Adipose tissue (tissue), 3 donors: Measurements from ENCODE around the gene TMEM86A. TPM values are rescaled to one million over a fixed set of nuclear protein-coding genes. Genes with fewer than 3 reads are reported as not detected.

Experiments
- H3K27ac ChIP-seq: one replicate; pipeline ENCODE4 v1.5.1; 2013; ENCODE audit warnings: low read depth, low read length
- WGBS, 3 donors: extraction: QIAGEN DNeasy Blood & Tissue Kit; methylation state at CpG; one replicate each; pipeline ENCODE4 v1.1.7; 2013; 5-methylcytosine and 5-hydroxymethylcytosine counted together
- polyA plus RNA-seq, 3 donors: library from polyadenylated mRNA; stranded (reverse); fragments of 200-250 nt; gene quantifications; one replicate each; pipeline ENCODE4 v1.2.3, GENCODE V29; 2013
- donor health status: healthy with polysubstance abuse.
- donor health status: Bipolar disorder and iron deficiency.
- donor health status: healthy.

The TMEM86A gene
- polyA plus RNA-seq, 3 donors: 1.2 to 2.5 (median 1.5) TPM

GRCh38 chr11:18715476-18715875 is 16.9 kb downstream of the TMEM86A start:
- 79 to 85% (median 79%) methylated on average over 7 of the region's 7 CpGs for WGBS, 3 donors
- no peak overlapping the region for H3K27ac ChIP-seq

- H3K27ac ChIP-seq: no peak overlapping the region
- 84 to 86% (median 85%) methylated on average over 5 of the region's 5 CpGs for WGBS, 3 donors
These were observed 21.7 kb downstream of the TMEM86A start for GRCh38 chr11:18720091-18720807.

- H3K27ac ChIP-seq: no peak overlapping the region
- WGBS, 3 donors: 3 to 5% (median 4%) methylated on average over 41 of the region's 41 CpGs
These were observed 22.4 kb downstream of the TMEM86A start for GRCh38 chr11:18720808-18721560.

GRCh38 chr11:18721561-18722292 is 23.1 kb downstream of the TMEM86A start:
- 2 to 3% (median 2%) methylated on average over 36 of the region's 36 CpGs for WGBS, 3 donors
- no peak overlapping the region for H3K27ac ChIP-seq

GRCh38 chr11:18722293-18722637 is 23.7 kb downstream of the TMEM86A start:
- 78 to 92% (median 83%) methylated on average over 1 of the region's 1 CpG for WGBS, 3 donors
- no peak overlapping the region for H3K27ac ChIP-seq

- H3K27ac ChIP-seq: no peak overlapping the region
- WGBS, 3 donors: 44 to 61% (median 56%) methylated on average over 7 of the region's 7 CpGs
These were observed 25.4 kb downstream of the TMEM86A start for GRCh38 chr11:18723991-18724390.

- WGBS, 3 donors: 61 to 74% (median 71%) methylated on average over 7 of the region's 7 CpGs
- H3K27ac ChIP-seq: no peak within 1 kb of the TSS
These were observed 27.5 kb downstream of the TMEM86A start, which contains the start of gene IGSF22 for GRCh38 chr11:18726040-18726439. Gene IGSF22, minus strand, starts transcription at chr11:18726188. Its CDS starts 1,952 bp downstream, at chr11:18724236.

- WGBS, 3 donors: 48 to 55% (median 48%) methylated on average over 10 of the region's 10 CpGs
- H3K27ac ChIP-seq: no peak overlapping the region
These were observed 29.1 kb downstream of the TMEM86A start for GRCh38 chr11:18727479-18728236.

GRCh38 chr11:18728658-18729057 is 30.1 kb downstream of the TMEM86A start:
- WGBS, 3 donors: 89 to 92% (median 91%) methylated on average over 13 of the region's 13 CpGs
- H3K27ac ChIP-seq: no peak overlapping the region

GRCh38 chr11:18729426-18729825 is 30.8 kb downstream of the TMEM86A start:
- whole genome bisulfite sequencing, 3 donors: 83 to 91% (median 88%) methylated on average over 16 of the region's 16 CpGs
- H3K27ac ChIP-seq: no peak overlapping the region

- no peak overlapping the region for H3K27ac ChIP-seq
- WGBS, 3 donors: 85 to 89% (median 89%) methylated on average over 9 of the region's 9 CpGs
These were observed 31.4 kb downstream of the TMEM86A start for GRCh38 chr11:18730020-18730419.

GRCh38 chr11:18731441-18731840 is 32.9 kb downstream of the TMEM86A start:
- WGBS, 3 donors: 74 to 89% (median 84%) methylated on average over 2 of the region's 2 CpGs
- H3K27ac ChIP-seq: no peak overlapping the region

GRCh38 chr11:18731949-18732821 is 33.6 kb downstream of the TMEM86A start:
- 64 to 76% (median 74%) methylated on average over 11 of the region's 11 CpGs for WGBS, 3 donors
- H3K27ac ChIP-seq: no peak overlapping the region

- 79 to 87% (median 84%) methylated on average over 16 of the region's 16 CpGs for WGBS, 3 donors
- no peak overlapping the region for H3K27ac ChIP-seq
These were observed 34.6 kb downstream of the TMEM86A start for GRCh38 chr11:18733202-18733601.

GRCh38 chr11:18736590-18737148 is 38.1 kb downstream of the TMEM86A start:
- 51 to 66% (median 53%) methylated on average over 10 of the region's 10 CpGs for WGBS, 3 donors

GRCh38 chr11:18737642-18738041 is 39.1 kb downstream of the TMEM86A start:
- no peak overlapping the region for H3K27ac ChIP-seq
- WGBS, 3 donors: 89 to 93% (median 93%) methylated on average over 8 of the region's 8 CpGs

More at GRCh38 chr11:18736590-18737148, 38.1 kb downstream of the TMEM86A start:
- H3K27ac ChIP-seq: no peak overlapping the region

- 69 to 90% (median 69%) methylated on average over 4 of the region's 4 CpGs for WGBS, 3 donors
- no peak overlapping the region for H3K27ac ChIP-seq
These were observed 41.1 kb downstream of the TMEM86A start for GRCh38 chr11:18739685-18740084.
